Measurements from ENCODE around the gene CLMN.

The CLMN gene

GRCh38 chr14:95137804-95138167 is 181.9 kb downstream of the CLMN start:
- no peak for DNase-seq (ENCODE audit: low read depth, low spot score)

- no peak for DNase-seq (ENCODE audit: low read depth, low spot score)
Observed at GRCh38 chr14:95137164-95137803, 182.4 kb downstream of the CLMN start.

GRCh38 chr14:95136631-95137030 is 183.1 kb downstream of the CLMN start:
- DNase-seq (ENCODE audit: low read depth, low spot score) = no peak

- no peak for DNase-seq (ENCODE audit: low read depth, low spot score)
Observed at GRCh38 chr14:95134304-95134933, 185.3 kb downstream of the CLMN start.

GRCh38 chr14:95133282-95133681 is 186.4 kb downstream of the CLMN start:
- no peak for DNase-seq (ENCODE audit: low read depth, low spot score)

- DNase-seq (ENCODE audit: low read depth, low spot score) = no peak
Observed at GRCh38 chr14:95132760-95133159, 186.9 kb downstream of the CLMN start.
